ENCODE measurements around the gene EVA1C. TPM values are rescaled to one million over a fixed set of nuclear protein-coding genes. Genes with fewer than 3 reads are reported as not detected.

The EVA1C gene
- polyA plus RNA-seq, 1 of the 3 experiments (the other 2 are of a cell fraction): 10.1 TPM

DNA sequence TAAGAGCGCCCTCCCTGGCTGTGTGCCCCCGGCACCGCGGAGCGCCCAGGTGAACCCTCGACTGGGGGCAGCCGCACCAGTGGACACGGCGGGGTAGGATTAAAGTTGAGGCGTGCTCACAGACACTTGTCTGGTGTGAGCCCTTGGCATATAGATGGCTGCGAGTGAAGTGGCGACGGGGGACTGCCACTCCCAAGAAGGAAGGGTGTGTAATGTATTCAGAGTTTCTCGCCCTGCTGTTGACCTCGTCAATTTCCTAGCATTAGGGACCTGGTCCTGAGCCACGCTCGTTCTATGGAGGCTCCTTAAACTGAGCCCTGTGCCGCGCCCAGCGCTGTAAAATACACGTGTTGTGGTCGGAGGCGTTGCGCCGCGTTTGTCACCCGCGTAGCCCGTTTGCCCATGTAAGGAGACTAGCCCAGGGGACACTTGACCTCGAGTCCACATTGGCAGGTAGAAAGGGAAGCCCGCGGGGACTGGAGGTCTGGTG, 554 bp downstream of the EVA1C start:
- CTCF ChIA-PET: interaction anchor here (1.3 to 2.2 kb wide), 5 partner anchors 13 to 188 kb away, joined by 4 to 14 read pairs (median 5); no protein-coding TSS in a partner anchor
- Histone ChIP-seq H3K27ac (ENCODE audit: low read depth in 2 of 2, low read length in 1 of 2) (peak overlapping the region in 1 of 2 experiments; percentile 81; a peak in 2 of 4 replicates), H3K9me3 (no peaks in the 10 kb centered on the region), H3K79me2 (ENCODE audit: insufficient read depth) (peaks cover 54% of the 10 kb centered on the region), H3K4me3 (ENCODE audit: low read depth in 2 of 2, low read length in 1 of 2) (peak overlapping the region; percentile 63 to 72), H3K4me2 (peak overlapping the region; percentile 97), H4K20me1 (ENCODE audit: insufficient read depth) (no peaks in the 10 kb centered on the region), H3K4me1 (ENCODE audit: control insufficient read depth in 1 of 2, insufficient read depth in 2 of 2, low read depth in 1 of 2, low read length in 1 of 2) (peaks cover 13% of the 10 kb centered on the region in 2 experiments; a peak in 3 of 4 replicates), H3F3A (replicated peaks; ENCODE audit: insufficient read depth) (peaks cover 17% of the 10 kb centered on the region), H2AFZ (ENCODE audit: low read depth) (peak overlapping the region; percentile 59; the same call in 1 of the 2 replicates), H3K9ac (peak overlapping the region; percentile 97), H3K27me3 (ENCODE audit: insufficient read depth) (no peaks in the 10 kb centered on the region), H3K9me2 (no peaks in the 10 kb centered on the region), H3K36me3 (replicated peaks in 1 of 2; ENCODE audit: control insufficient read depth in 1 of 2, insufficient read depth in 2 of 2, low read length in 1 of 2) (no peaks in the 10 kb centered on the region)
- 63% methylated on average over 20 of the region's 32 CpGs for WGBS (ENCODE audit: low lambda C conversion rate)
- DNase-seq: no peak
- TF ChIP-seq, protein P1, sequence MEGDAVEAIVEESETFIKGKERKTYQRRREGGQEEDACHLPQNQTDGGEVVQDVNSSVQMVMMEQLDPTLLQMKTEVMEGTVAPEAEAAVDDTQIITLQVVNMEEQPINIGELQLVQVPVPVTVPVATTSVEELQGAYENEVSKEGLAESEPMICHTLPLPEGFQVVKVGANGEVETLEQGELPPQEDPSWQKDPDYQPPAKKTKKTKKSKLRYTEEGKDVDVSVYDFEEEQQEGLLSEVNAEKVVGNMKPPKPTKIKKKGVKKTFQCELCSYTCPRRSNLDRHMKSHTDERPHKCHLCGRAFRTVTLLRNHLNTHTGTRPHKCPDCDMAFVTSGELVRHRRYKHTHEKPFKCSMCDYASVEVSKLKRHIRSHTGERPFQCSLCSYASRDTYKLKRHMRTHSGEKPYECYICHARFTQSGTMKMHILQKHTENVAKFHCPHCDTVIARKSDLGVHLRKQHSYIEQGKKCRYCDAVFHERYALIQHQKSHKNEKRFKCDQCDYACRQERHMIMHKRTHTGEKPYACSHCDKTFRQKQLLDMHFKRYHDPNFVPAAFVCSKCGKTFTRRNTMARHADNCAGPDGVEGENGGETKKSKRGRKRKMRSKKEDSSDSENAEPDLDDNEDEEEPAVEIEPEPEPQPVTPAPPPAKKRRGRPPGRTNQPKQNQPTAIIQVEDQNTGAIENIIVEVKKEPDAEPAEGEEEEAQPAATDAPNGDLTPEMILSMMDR (IDR thresholded peaks at IDR 0.05): peak; percentile 33
- TF ChIP-seq GABPA (IDR thresholded peaks at IDR 0.05; ENCODE audit: low read depth) (no peak), FOXJ3 (CRISPR knock-in tag; IDR thresholded peaks at IDR 0.05) (no peak)
- POLR2A ChIA-PET: no interaction called here

GRCh38 chr21:32413697-32414578, 1.4 kb downstream of the EVA1C start:
- ChIA-PET CTCF (interaction anchor here (0.7 to 2.8 kb wide), 11 partner anchors 9 to 194 kb away, joined by 3 to 27 read pairs (median 8); no protein-coding TSS in a partner anchor), POLR2A (no interaction called here)
- peaks cover 13% of the 10 kb centered on the region in 2 experiments; a peak in 3 of 4 replicates for H3K4me1 ChIP-seq (ENCODE audit: control insufficient read depth in 1 of 2, insufficient read depth in 2 of 2, low read depth in 1 of 2, low read length in 1 of 2)
- TF ChIP-seq MXI1 (IDR thresholded peaks at IDR 0.05; ENCODE audit: low read depth, low read length): no peak
- no peak for TF ChIP-seq TCF12 (IDR thresholded peaks at IDR 0.05)
- no peak for TF ChIP-seq SMC3 (IDR thresholded peaks at IDR 0.05; ENCODE audit: low read depth, low read length)
- TF ChIP-seq, protein P2, sequence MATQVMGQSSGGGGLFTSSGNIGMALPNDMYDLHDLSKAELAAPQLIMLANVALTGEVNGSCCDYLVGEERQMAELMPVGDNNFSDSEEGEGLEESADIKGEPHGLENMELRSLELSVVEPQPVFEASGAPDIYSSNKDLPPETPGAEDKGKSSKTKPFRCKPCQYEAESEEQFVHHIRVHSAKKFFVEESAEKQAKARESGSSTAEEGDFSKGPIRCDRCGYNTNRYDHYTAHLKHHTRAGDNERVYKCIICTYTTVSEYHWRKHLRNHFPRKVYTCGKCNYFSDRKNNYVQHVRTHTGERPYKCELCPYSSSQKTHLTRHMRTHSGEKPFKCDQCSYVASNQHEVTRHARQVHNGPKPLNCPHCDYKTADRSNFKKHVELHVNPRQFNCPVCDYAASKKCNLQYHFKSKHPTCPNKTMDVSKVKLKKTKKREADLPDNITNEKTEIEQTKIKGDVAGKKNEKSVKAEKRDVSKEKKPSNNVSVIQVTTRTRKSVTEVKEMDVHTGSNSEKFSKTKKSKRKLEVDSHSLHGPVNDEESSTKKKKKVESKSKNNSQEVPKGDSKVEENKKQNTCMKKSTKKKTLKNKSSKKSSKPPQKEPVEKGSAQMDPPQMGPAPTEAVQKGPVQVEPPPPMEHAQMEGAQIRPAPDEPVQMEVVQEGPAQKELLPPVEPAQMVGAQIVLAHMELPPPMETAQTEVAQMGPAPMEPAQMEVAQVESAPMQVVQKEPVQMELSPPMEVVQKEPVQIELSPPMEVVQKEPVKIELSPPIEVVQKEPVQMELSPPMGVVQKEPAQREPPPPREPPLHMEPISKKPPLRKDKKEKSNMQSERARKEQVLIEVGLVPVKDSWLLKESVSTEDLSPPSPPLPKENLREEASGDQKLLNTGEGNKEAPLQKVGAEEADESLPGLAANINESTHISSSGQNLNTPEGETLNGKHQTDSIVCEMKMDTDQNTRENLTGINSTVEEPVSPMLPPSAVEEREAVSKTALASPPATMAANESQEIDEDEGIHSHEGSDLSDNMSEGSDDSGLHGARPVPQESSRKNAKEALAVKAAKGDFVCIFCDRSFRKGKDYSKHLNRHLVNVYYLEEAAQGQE (IDR thresholded peaks at IDR 0.05; ENCODE audit: low read depth, low read length): no peak
- no peak for TF ChIP-seq GABPA (IDR thresholded peaks at IDR 0.05; ENCODE audit: low read depth)
- no peak for DNase-seq
- peaks cover 15% of the 10 kb centered on the region for H3F3A ChIP-seq (replicated peaks; ENCODE audit: insufficient read depth)
- H2AFZ ChIP-seq (ENCODE audit: low read depth): no peak overlapping the region
- peak overlapping the region; percentile 97 for H3K4me2 ChIP-seq
- peak overlapping the region; percentile 97; the same call in 1 of the 2 replicates for H3K9ac ChIP-seq
- H3K9me3 ChIP-seq: no peaks in the 10 kb centered on the region
- H3K4me3 ChIP-seq (ENCODE audit: low read depth in 2 of 2, low read length in 1 of 2): peak overlapping the region in 1 of 2 experiments; percentile 72; a peak in 2 of 4 replicates
- WGBS (ENCODE audit: low lambda C conversion rate): 80% methylated on average over 7 of the region's 7 CpGs
- H3K27me3 ChIP-seq (ENCODE audit: insufficient read depth): no peaks in the 10 kb centered on the region
- no peaks in the 10 kb centered on the region for H3K9me2 ChIP-seq
- no peaks in the 10 kb centered on the region for H4K20me1 ChIP-seq (ENCODE audit: insufficient read depth)
- peak overlapping the region in 1 of 2 experiments; percentile 81; a peak in 2 of 4 replicates for H3K27ac ChIP-seq (ENCODE audit: low read depth in 2 of 2, low read length in 1 of 2)
- peaks cover 61% of the 10 kb centered on the region for H3K79me2 ChIP-seq (ENCODE audit: insufficient read depth)
- H3K36me3 ChIP-seq (replicated peaks in 1 of 2; ENCODE audit: control insufficient read depth in 1 of 2, insufficient read depth in 2 of 2, low read length in 1 of 2): no peaks in the 10 kb centered on the region
